ENCODE measurements around the gene KLK8. TPM values are rescaled to one million over a fixed set of nuclear protein-coding genes. Genes with fewer than 3 reads are reported as not detected.

The KLK8 gene
- total RNA-seq, 2 experiments from 2014 or later: not detected

DNA sequence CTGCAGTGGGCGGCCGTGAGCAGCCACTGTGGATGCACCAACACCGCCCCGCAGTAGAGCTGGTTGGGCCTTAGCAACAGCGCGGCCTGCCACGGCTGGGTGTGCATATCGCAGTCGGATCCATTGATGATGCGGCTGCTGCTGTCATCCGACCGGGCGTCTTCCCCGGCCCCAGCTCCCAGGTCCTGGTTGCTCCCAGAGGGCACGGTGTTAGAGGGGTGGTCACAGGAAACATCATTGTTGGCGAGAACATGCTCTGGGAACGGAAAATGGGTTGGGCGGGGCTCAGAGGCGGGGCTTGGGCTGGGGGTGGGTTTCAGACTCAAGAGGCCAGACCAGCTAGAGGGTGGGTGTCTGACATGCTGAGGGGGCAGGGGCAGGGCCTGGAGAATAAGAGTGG is 51.5 kb downstream of the KLK8 start:
- no peaks in the 10 kb centered on the region for H3K36me3 Mint-ChIP-seq
- H3K27me3 Mint-ChIP-seq: peaks cover 21% of the 10 kb centered on the region

DNA sequence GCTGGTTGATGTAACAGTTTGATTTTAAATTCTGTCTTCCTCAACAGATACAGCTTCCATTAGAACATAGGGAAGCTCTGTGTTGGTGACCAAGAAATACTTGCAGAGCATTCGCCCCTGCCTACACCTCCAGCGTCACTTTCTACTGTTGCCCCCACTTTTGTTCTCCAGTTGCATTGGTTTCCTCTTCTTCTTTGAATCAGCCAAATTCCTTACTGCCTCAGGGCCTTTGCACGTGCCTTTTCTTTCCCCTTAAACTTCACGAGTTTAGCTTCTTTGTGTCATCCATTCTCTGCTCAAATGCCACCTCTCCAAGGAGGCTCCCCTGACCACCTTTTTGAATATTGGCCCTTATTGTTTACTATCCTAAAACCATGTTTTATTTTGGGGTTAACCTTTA is 54.3 kb downstream of the KLK8 start:
- no peak overlapping the region for H3K27ac Mint-ChIP-seq
- H3K9me3 Mint-ChIP-seq: no peaks in the 10 kb centered on the region
- peaks cover 27% of the 10 kb centered on the region for H3K27me3 Mint-ChIP-seq
- intact Hi-C loops (cut with micrococcal nuclease): no loop called here
- no peak for DNase-seq
- H3K4me1 Mint-ChIP-seq (ENCODE audit: low read depth): no peaks in the 10 kb centered on the region
- H3K36me3 Mint-ChIP-seq: no peaks in the 10 kb centered on the region
- H3K4me3 Mint-ChIP-seq: no peak overlapping the region
- ChIA-PET POLR2A (no interaction called here), CTCF (interaction anchor here (0.9 to 1.2 kb wide), 2 partner anchors 17 to 25 kb away, joined by 3 read pairs; no protein-coding TSS in a partner anchor)

More for the DNA sequence above, 51.5 kb downstream of the KLK8 start:
- ChIA-PET POLR2A (no interaction called here), CTCF (no interaction called here)
- intact Hi-C loops (cut with micrococcal nuclease): no loop called here
- Mint-ChIP-seq H3K4me1 (ENCODE audit: low read depth) (no peaks in the 10 kb centered on the region), H3K9me3 (no peaks in the 10 kb centered on the region), H3K4me3 (no peak overlapping the region), H3K27ac (no peak overlapping the region)
- DNase-seq: no peak

Other genes with a start within 250 kb of the KLK8 start
- not detected for gene GPR32, start 231.1 kb downstream of the KLK8 start, total RNA-seq
- gene ACP4, start 211.2 kb downstream of the KLK8 start, total RNA-seq: not detected
- under 1 TPM; 0.59 to 0.73 TPM for gene KLK1, start 177.8 kb downstream of the KLK8 start, total RNA-seq
- not detected for gene KLK15, start 168.0 kb downstream of the KLK8 start, total RNA-seq
- gene KLK3, start 146.7 kb downstream of the KLK8 start, total RNA-seq: not detected
- not detected for gene KLK2, start 128.2 kb downstream of the KLK8 start, total RNA-seq
- not detected for gene KLK4, start 90.2 kb downstream of the KLK8 start, total RNA-seq
- gene KLK5, start 48.6 kb downstream of the KLK8 start, total RNA-seq: not detected
- not detected for gene KLK6, start 32.0 kb downstream of the KLK8 start, total RNA-seq
- gene KLK7, start 17.7 kb downstream of the KLK8 start, total RNA-seq: not detected
- gene KLK10, start 18.1 kb upstream of the KLK8 start, total RNA-seq: not detected
- not detected for gene KLK11, start 25.0 kb upstream of the KLK8 start, total RNA-seq
- gene KLK12, start 33.4 kb upstream of the KLK8 start, total RNA-seq: not detected
- gene KLK13, start 63.5 kb upstream of the KLK8 start, total RNA-seq: not detected
- under 1 TPM; 0.61 to 0.76 TPM for gene KLK14, start 81.3 kb upstream of the KLK8 start, total RNA-seq
- gene CTU1, start 106.8 kb upstream of the KLK8 start, total RNA-seq: 1 to 10 TPM; 8.8 to 9.8 TPM
- gene SIGLEC9, start 123.3 kb upstream of the KLK8 start, total RNA-seq: 1 to 10 TPM; 1.3 to 1.4 TPM
- gene SIGLEC7, start 140.7 kb upstream of the KLK8 start, total RNA-seq: not detected
- gene CD33, start 223.5 kb upstream of the KLK8 start, total RNA-seq: under 1 TPM; 0.43 to 0.65 TPM
- not detected for gene SIGLECL1, start 249.5 kb upstream of the KLK8 start, total RNA-seq